GM12892 (cell line): ENCODE data around the gene TRABD2B.

ENCODE experiments used
- POLR2A ChIP-seq: IDR thresholded peaks from 2 replicates; pipeline ENCODE4 v1.6.1; 2011; ENCODE audit warnings: low read depth, low read length, control low read depth
- POLR2AphosphoS5 ChIP-seq: IDR thresholded peaks from 2 replicates; pipeline ENCODE4 v1.6.1; 2011; ENCODE audit warnings: low read depth, low read length, control low read depth
- TAF1 ChIP-seq: IDR thresholded peaks from 2 replicates; pipeline ENCODE4 v1.6.1; 2011; ENCODE audit warnings: low read depth, mild to moderate bottlenecking, control low read depth, low read length, borderline replicate concordance

- TF ChIP-seq POLR2AphosphoS5 (no peak), POLR2A (no peak), TAF1 (no peak)
Observed at GRCh38 chr1:48022306-48022705, 25.1 kb upstream of the TRABD2B start.
